A549 (cell line): ENCODE measurements around the gene PROCA1. TPM values are rescaled to one million over a fixed set of nuclear protein-coding genes. Genes with fewer than 3 reads are reported as not detected.

ENCODE experiments used
- ATAC-seq, 2 experiments: fragments of 200-7000 bp in 1 of 2; fragments of >200 bp in 1 of 2; cut with Nextera tagmentation in 1 of 2; cut with Tn5 transposase in 1 of 2; 3 replicates each; pipeline versions ENCODE4 v1.8.0 to v1.9.1; 2018 to 2020; ENCODE audit warnings: mild to moderate bottlenecking in 1 of 2, moderate library complexity in 1 of 2
- CTCF ChIA-PET: fragments of 300-600 bp; sonication (Branson Sonifier 250); formaldehyde crosslinking; extraction: SDS; loops from one replicate; lab custom pipeline; 2021; ENCODE audit warnings: antibody characterized with exemption, inconsistent platforms; lab: Yijun Ruan, JAX
- POLR2A ChIA-PET: fragments of 350-600 bp; formaldehyde crosslinking; extraction: SDS; loops from one replicate; lab custom pipeline; 2021; ENCODE audit warnings: antibody characterized with exemption, inconsistent platforms; lab: Yijun Ruan, JAX
- DNase-seq, 2 experiments: peaks; one replicate each; pipeline versions ENCODE4 v3.0.0 to v3.0.0-alpha.2; 2011 to 2016; ENCODE audit warnings: low read depth in 1 of 2, low spot score in 1 of 2
- FAIRE-seq: peaks from 2 replicates; lab custom pipeline; 2011; peaks lifted over from hg19 to GRCh38; lab: Jason Lieb, UNC
- H3K27ac ChIP-seq, 2 experiments: fragments of >200 bp; sonication (Bioruptor Twin); formaldehyde crosslinking; 3 replicates each; pipeline ENCODE4 v1.5.1; 2016 to 2017
- H3K4me1 ChIP-seq: fragments of >200 bp; sonication (Bioruptor Twin); formaldehyde crosslinking; 3 replicates; pipeline ENCODE4 v1.6.1; 2016
- H3K4me2 ChIP-seq: fragments of >200 bp; sonication (Bioruptor Twin); formaldehyde crosslinking; 3 replicates; pipeline ENCODE4 v1.6.1; 2016
- H3K4me3 ChIP-seq: fragments of >200 bp; sonication (Bioruptor Twin); formaldehyde crosslinking; 3 replicates; pipeline ENCODE4 v1.5.1; 2016
- H3K9me3 ChIP-seq: fragments of >200 bp; sonication (Bioruptor Twin); formaldehyde crosslinking; 3 replicates; pipeline ENCODE4 v1.6.1; 2016
- CBX2 ChIP-seq: fragments of 200-600 bp; sonication (generic); IDR thresholded peaks from 2 replicates; pipeline ENCODE4 v1.6.1; 2016; ENCODE audit warnings: low read depth, mild to moderate bottlenecking, borderline replicate concordance
- CEBPB ChIP-seq, 2 experiments: fragments of >200 bp in 1 of 2; sonication (Bioruptor Twin) in 1 of 2; formaldehyde crosslinking in 1 of 2; IDR thresholded peaks; 2 replicates each; pipeline ENCODE4 v1.6.1; 2012 to 2016
- CHD2 ChIP-seq: fragments of 150-350 bp; IDR thresholded peaks from 2 replicates; pipeline ENCODE4 v1.6.1; 2014; ENCODE audit warnings: low read length; ENCODE audit not compliant: partially characterized antibody
- CTCF ChIP-seq: fragments of >200 bp; sonication (Bioruptor Twin); formaldehyde crosslinking; IDR thresholded peaks from 3 replicates; pipeline ENCODE4 v1.5.1; 2016
- E2F6 ChIP-seq: IDR thresholded peaks from 2 replicates; pipeline ENCODE4 v1.6.1; 2012; ENCODE audit warnings: low read depth, borderline replicate concordance
- ESRRA ChIP-seq: fragments of 150-350 bp; IDR thresholded peaks from 2 replicates; pipeline ENCODE4 v1.6.1; 2014; ENCODE audit warnings: mild to moderate bottlenecking, low read length, borderline replicate concordance
- FOSB ChIP-seq: fragments of 250-450 bp; sonication (Bioruptor Pico); IDR thresholded peaks from 2 replicates; pipeline ENCODE4 v1.5.0; 2020; ENCODE audit warnings: mild to moderate bottlenecking, moderate library complexity
- GATA3 ChIP-seq: IDR thresholded peaks from 2 replicates; pipeline ENCODE4 v1.6.1; 2012; ENCODE audit warnings: borderline replicate concordance
- HDAC2 ChIP-seq: fragments of 200-600 bp; sonication (generic); IDR thresholded peaks from 2 replicates; pipeline ENCODE4 v1.6.1; 2016
- HOXB13 ChIP-seq: fragments of 250-450 bp; sonication (Bioruptor Pico); IDR thresholded peaks from 2 replicates; pipeline ENCODE4 v1.5.0; 2020; ENCODE audit warnings: low read depth, mild to moderate bottlenecking, moderate library complexity
- HOXB5 ChIP-seq: fragments of 250-450 bp; sonication (Bioruptor Pico); IDR thresholded peaks from 2 replicates; pipeline ENCODE4 v1.5.0; 2020; ENCODE audit warnings: mild to moderate bottlenecking, moderate library complexity
- JUN ChIP-seq, 2 experiments: fragments of >200 bp; sonication (Bioruptor Twin); formaldehyde crosslinking; IDR thresholded peaks; 2 replicates in 1 of 2; 3 replicates in 1 of 2; pipeline ENCODE4 v1.6.1; 2016 to 2017
- MAFK ChIP-seq: fragments of 450-650 bp; IDR thresholded peaks from 2 replicates; pipeline ENCODE4 v1.6.1; 2014; ENCODE audit not compliant: partially characterized antibody
- MAX ChIP-seq: IDR thresholded peaks from 2 replicates; pipeline ENCODE4 v1.6.1; 2012
- MAZ ChIP-seq: fragments of 150-350 bp; IDR thresholded peaks from 2 replicates; pipeline ENCODE4 v1.6.1; 2014; ENCODE audit warnings: antibody characterized with exemption, low read depth, low read length, borderline replicate concordance
- NR3C1 ChIP-seq: fragments of >200 bp; sonication (Bioruptor Twin); formaldehyde crosslinking; IDR thresholded peaks from 3 replicates; pipeline ENCODE4 v1.6.1; 2017
- PHF8 ChIP-seq: fragments of 200-600 bp; sonication (generic); IDR thresholded peaks from 2 replicates; pipeline ENCODE4 v1.6.1; 2016; ENCODE audit warnings: low read depth, mild to moderate bottlenecking, antibody characterized with exemption, moderate library complexity, borderline replicate concordance
- RARB ChIP-seq: fragments of 250-450 bp; sonication (Bioruptor Pico); IDR thresholded peaks from 2 replicates; pipeline ENCODE4 v1.8.0; 2021; ENCODE audit warnings: mild to moderate bottlenecking, moderate library complexity
- RCOR1 ChIP-seq: fragments of 150-350 bp; IDR thresholded peaks from 2 replicates; pipeline ENCODE4 v1.6.1; 2014; ENCODE audit warnings: antibody characterized with exemption, low read length, low read depth
- RNF2 ChIP-seq: fragments of 200-600 bp; sonication (generic); IDR thresholded peaks from 2 replicates; pipeline ENCODE4 v1.6.1; 2016; ENCODE audit warnings: low read depth, mild to moderate bottlenecking, antibody characterized with exemption, moderate library complexity, borderline replicate concordance
- SREBF2 ChIP-seq: fragments of 450-650 bp; IDR thresholded peaks from 2 replicates; pipeline ENCODE4 v1.6.1; 2014; ENCODE audit warnings: mild to moderate bottlenecking, moderate library complexity
- ZC3H11A ChIP-seq: fragments of 450-650 bp; IDR thresholded peaks from 2 replicates; pipeline ENCODE4 v1.6.1; 2014; ENCODE audit warnings: antibody characterized with exemption, mild to moderate bottlenecking
- ZSCAN20 ChIP-seq: fragments of 250-450 bp; sonication (Bioruptor Pico); IDR thresholded peaks from 2 replicates; pipeline ENCODE4 v1.8.0; 2022; ENCODE audit warnings: mild to moderate bottlenecking, moderate library complexity
- WGBS: methylation state at CpG from one replicate; pipeline ENCODE4 v1.1.6; 2017; ENCODE audit errors: missing lambda C conversion rate; 5-methylcytosine and 5-hydroxymethylcytosine counted together
- polyA plus RNA-seq, 4 experiments: library from polyadenylated mRNA; depleted of rRNA in 3 of 4; stranded (reverse); fragments of >200 nt; fragmentation: RNase III in 1 of 4; extraction: RNeasy Plus Mini Kit Qiagen cat#74134 plus additional on column Dnase treatment in 1 of 4; gene quantifications; 2 replicates in 3 of 4; 3 replicates in 1 of 4; pipeline ENCODE4 v1.2.3, GENCODE V29; 2011 to 2017

PROCA1 gene
- polyA plus RNA-seq, 2 of the 4 experiments (the other 2 are of a cell fraction): 4.0 to 4.9 TPM

- ATAC-seq (peak; percentile 12 to 18; a peak in 3 of 6 replicates), DNase-seq (no peak), FAIRE-seq (no peak)
- H3K4me3 ChIP-seq: no peak overlapping the region
- peak overlapping the region; percentile 2 to 73; a peak in 3 of 6 replicates for H3K27ac ChIP-seq
- POLR2A ChIA-PET: interaction anchor here (0.9 to 1.6 kb wide), 3 partner anchors 8 to 9 kb away, joined by 5 to 16 read pairs (median 10); partner anchors contain the start of genes TLCD1 and TRAF4
- peaks cover 9% of the 10 kb centered on the region for H3K4me1 ChIP-seq
- no peak for TF ChIP-seq CTCF
- no peak for TF ChIP-seq ZSCAN20 (CRISPR knock-in tag)
- no peak for TF ChIP-seq MAFK
- CTCF ChIA-PET: interaction anchor here (1.2 to 17.5 kb wide), 4 partner anchors 8 to 169 kb away, joined by 3 to 977 read pairs (median 20); partner anchors contain the start of genes TLCD1 and TRAF4
- peak overlapping the region; percentile 23; the same call in 1 of the 3 replicates for H3K4me2 ChIP-seq
- no peaks in the 10 kb centered on the region; the same call in 2 of the 3 replicates for H3K9me3 ChIP-seq
- WGBS: 92% methylated on average over 10 of the region's 10 CpGs
Observed at GRCh38 chr17:28734712-28735241, 23.1 kb upstream of the PROCA1 start.

- CTCF ChIA-PET: interaction anchor here (3.7 to 17.5 kb wide), 2 partner anchors 15 to 32 kb away, joined by 24 to 977 read pairs; partner anchors contain the start of gene TRAF4
- H3K4me3 ChIP-seq: no peak overlapping the region
- H3K4me2 ChIP-seq: no peak overlapping the region
- DNase-seq (no peak), FAIRE-seq (no peak), ATAC-seq (no peak)
- POLR2A ChIA-PET: interaction anchor here (1.6 to 2.0 kb wide), 2 partner anchors 10 to 14 kb away, joined by 5 to 16 read pairs; partner anchors contain the start of gene RPL23A
- peaks cover 15% of the 10 kb centered on the region for H3K4me1 ChIP-seq
- no peak for TF ChIP-seq E2F6
- WGBS: 92% methylated on average over 1 of the region's 1 CpG
- no peak overlapping the region for H3K27ac ChIP-seq
- no peaks in the 10 kb centered on the region for H3K9me3 ChIP-seq
Observed at GRCh38 chr17:28733346-28733745, 21.7 kb upstream of the PROCA1 start.

GRCh38 chr17:28729950-28730330, 18.3 kb upstream of the PROCA1 start:
- H3K9me3 ChIP-seq: no peaks in the 10 kb centered on the region
- POLR2A ChIA-PET: interaction anchor here (0.6 to 5.3 kb wide), 2 partner anchors 81 to 221 kb away, joined by 4 to 89 read pairs; partner anchors contain the start of gene PHF12
- CTCF ChIA-PET: interaction anchor here (0.9 to 17.5 kb wide), 8 partner anchors 18 to 385 kb away, joined by 3 to 977 read pairs (median 82); partner anchors contain the start of genes DHRS13, FLOT2, PHF12 and TRAF4
- H3K4me1 ChIP-seq: peaks cover 13% of the 10 kb centered on the region
- no peak overlapping the region for H3K4me2 ChIP-seq
- 90% methylated on average over 11 of the region's 11 CpGs for whole genome bisulfite sequencing
- TF ChIP-seq MAZ (no peak), ZC3H11A (no peak), RNF2 (no peak), NR3C1 (no peak), JUN (IDR thresholded peaks at IDR 0.05) (no peak)
- FAIRE-seq (no peak), DNase-seq (no peak), ATAC-seq (no peak)
- H3K27ac ChIP-seq: no peak overlapping the region
- H3K4me3 ChIP-seq: no peak overlapping the region

GRCh38 chr17:28728364-28729200, 16.9 kb upstream of the PROCA1 start, which contains the start of gene NEK8:
Gene NEK8, plus strand, starts transcription at chr17:28728788. Its CDS starts 26 bp downstream, at chr17:28728814.
- DNase-seq: peak; percentile 96 to 97
- Histone ChIP-seq H3K4me1 (peaks cover 25% of the 10 kb centered on the region), H3K4me3 (peak within 1 kb of the TSS; percentile 63), H3K9me3 (no peaks in the 10 kb centered on the region), H3K27ac (peak within 1 kb of the TSS; percentile 94 to 98), H3K4me2 (peak within 1 kb of the TSS; percentile 92)
- under 1% methylated on average over 58 of the region's 64 CpGs for WGBS
- ATAC-seq: peak; percentile 2 to 28; a peak in 4 of 6 replicates
- FAIRE-seq: peak; percentile 39
- ChIA-PET POLR2A (interaction anchor here (0.6 to 5.3 kb wide), 13 partner anchors 9 to 451 kb away, joined by 3 to 369 read pairs (median 4); partner anchors contain the start of genes BLTP2, MYO18A, PHF12 and RPL23A), CTCF (interaction anchor here (0.9 to 17.5 kb wide), 23 partner anchors 9 to 417 kb away, joined by 3 to 977 read pairs (median 16); partner anchors contain the start of genes BLTP2, DHRS13, FAM222B and FLOT2)
- TF ChIP-seq CEBPB (IDR thresholded peaks at IDR 0.05): no peak
- no peak for TF ChIP-seq CHD2
- TF ChIP-seq MAX: peak; percentile 89
- TF ChIP-seq ESRRA: no peak
- peak; percentile 59; the same call in 1 of the 2 replicates for TF ChIP-seq HOXB5 (CRISPR knock-in tag)
- no peak for TF ChIP-seq SREBF2
- no peak for TF ChIP-seq HDAC2
- TF ChIP-seq RARB (CRISPR knock-in tag): 0 out of 2 replicates have a peak, but pooled peaks have one; percentile 12
- TF ChIP-seq MAFK: no peak
- no peak for TF ChIP-seq ZC3H11A
- peak; percentile 60; the same call in 1 of the 2 replicates for TF ChIP-seq PHF8
- TF ChIP-seq FOSB (CRISPR knock-in tag): peak; percentile 78; the same call in 1 of the 2 replicates
- no peak for TF ChIP-seq RCOR1
- no peak for TF ChIP-seq CBX2
- no peak for TF ChIP-seq HOXB13 (CRISPR knock-in tag)
- 0 out of 2 replicates have a peak, but pooled peaks have one; percentile 4 for TF ChIP-seq GATA3
